ENCODE measurements around the gene ZNF81.

The ZNF81 gene

DNA sequence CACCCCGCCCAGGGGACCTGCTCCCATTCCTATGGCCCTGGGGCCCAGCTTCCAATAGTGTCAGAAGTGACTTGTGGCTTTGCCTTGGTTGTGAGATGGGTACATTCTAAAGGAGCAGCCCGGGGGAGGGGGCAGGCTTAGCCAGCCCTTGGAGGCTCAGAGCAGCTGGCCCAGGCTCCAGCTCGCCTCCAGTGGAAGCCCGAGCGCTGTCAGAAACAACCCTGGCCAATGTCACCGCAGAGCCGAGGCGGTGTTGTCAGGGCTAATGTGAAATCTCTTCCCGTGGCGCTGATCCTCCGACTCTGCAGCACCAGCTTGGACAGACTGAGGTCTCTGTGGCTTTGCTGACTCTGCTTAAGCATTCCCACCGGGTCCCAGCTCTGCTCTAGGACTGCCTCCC, 29.2 kb upstream of the ZNF81 start:
- no peak overlapping the region for H3K27ac ChIP-seq
- TF ChIP-seq ZFX (IDR thresholded peaks at IDR 0.05) = no peak
- TF ChIP-seq, protein P1, sequence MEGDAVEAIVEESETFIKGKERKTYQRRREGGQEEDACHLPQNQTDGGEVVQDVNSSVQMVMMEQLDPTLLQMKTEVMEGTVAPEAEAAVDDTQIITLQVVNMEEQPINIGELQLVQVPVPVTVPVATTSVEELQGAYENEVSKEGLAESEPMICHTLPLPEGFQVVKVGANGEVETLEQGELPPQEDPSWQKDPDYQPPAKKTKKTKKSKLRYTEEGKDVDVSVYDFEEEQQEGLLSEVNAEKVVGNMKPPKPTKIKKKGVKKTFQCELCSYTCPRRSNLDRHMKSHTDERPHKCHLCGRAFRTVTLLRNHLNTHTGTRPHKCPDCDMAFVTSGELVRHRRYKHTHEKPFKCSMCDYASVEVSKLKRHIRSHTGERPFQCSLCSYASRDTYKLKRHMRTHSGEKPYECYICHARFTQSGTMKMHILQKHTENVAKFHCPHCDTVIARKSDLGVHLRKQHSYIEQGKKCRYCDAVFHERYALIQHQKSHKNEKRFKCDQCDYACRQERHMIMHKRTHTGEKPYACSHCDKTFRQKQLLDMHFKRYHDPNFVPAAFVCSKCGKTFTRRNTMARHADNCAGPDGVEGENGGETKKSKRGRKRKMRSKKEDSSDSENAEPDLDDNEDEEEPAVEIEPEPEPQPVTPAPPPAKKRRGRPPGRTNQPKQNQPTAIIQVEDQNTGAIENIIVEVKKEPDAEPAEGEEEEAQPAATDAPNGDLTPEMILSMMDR (conservative IDR thresholded peaks at IDR 0.05) = no peak

DNA sequence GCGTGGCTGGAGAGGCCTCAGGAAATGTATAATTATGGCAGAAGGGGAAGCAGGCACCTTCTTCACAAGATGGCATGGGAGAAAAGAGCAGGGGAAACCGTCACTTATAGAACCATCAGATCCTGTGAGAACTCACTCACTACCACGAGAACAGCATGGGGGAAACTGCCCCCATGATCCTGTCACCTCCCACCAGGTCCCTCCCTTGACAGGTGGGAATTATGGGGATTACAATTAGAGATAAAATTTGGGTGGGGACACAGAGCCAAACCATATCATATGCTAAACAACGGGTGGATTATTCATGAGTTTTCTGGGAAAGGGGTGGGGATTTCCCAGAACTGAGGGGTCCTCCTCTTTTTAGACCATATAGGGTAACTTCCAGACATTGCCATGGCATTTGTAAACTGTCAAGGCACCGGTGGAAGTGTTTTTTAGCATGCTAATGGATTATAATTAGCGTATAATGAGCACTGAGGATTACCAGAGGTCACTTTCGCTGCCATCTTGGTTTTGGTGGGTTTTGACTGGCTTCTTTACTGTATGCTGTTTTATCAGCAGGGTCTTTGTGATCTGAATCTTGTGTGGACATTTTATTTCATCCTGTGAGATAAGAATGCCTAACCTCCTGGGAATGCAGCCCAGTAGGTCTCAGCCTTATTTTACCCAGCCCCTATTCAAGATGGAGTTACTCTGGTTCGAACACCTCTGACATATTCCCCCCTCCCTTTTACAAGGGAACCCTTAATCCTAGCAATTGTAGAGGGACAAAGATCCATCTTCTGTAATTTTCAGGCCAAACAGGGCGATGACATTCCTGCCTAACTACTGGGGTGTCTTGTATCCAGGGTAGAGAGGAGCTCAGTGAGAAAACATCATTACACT, 27.6 kb upstream of the ZNF81 start:
- no peak for TF ChIP-seq ZFX (IDR thresholded peaks at IDR 0.05)
- TF ChIP-seq, protein P1 (conservative IDR thresholded peaks at IDR 0.05) = no peak
- H3K27ac ChIP-seq = no peak overlapping the region

DNA sequence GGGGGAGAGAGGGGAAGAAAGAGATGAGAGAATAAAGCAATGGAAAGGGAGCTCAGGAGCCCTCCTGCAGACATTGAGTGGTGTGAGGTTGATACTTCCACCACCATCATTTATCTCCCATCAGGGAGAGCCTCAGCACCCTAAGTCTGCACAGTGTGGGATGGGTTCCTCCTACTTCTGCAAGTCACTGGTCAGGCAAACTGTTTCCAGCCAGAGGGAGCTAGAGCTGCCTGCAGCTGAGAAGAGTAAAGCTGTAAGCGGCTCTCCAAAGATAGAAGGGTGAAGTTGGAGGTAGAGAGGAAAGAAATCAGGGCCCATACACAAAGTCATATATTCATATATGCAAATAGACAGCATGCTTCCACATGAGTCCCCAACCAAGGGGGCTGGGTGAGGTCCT, 21.9 kb upstream of the ZNF81 start:
- H3K27ac ChIP-seq = no peak overlapping the region
- no peak for TF ChIP-seq ZFX (IDR thresholded peaks at IDR 0.05)
- TF ChIP-seq, protein P1 (conservative IDR thresholded peaks at IDR 0.05) = no peak

DNA sequence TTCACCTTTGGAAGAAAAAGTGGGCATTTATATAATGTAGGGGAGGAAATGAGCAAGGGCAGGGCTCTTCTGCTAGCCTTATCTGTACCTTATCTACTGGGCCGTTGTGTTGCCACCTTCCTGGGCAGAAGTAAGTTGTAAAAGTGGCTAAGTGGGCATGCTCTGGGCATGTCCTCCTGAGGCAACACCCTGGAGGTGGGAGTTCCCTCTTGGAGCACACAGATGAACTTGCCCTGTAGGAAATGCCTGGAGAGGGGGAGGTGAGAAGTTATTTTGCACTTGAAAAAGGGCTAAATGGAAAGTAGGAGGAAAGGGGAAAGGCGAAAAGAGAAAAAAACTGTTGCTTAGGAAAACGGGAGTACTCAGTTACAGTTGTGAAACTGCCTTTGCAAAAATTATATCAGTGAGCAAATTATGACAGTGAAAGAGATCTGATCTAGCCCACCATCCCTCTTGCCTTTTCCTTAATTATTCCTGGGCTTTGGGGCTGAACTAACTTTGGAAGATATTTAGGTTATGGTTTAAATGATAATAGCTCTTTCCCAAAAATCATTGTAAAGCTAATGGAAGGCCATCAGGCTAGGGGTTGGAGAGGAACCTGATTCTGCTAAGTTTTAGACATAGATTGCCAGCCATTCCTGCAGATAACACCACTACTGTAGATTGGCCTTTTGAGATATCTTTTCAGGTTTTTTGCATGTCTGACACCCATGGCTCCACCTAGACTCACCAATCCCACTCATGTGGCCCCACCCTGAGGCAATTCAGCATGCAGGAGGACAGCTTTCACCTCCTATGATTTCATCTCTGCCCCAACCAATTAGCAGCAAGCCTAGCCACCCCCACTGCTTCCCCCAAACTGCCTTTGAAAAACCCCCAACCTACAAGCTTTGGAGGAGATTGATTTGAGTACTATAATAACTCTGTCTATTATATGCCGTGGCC, 20.5 kb upstream of the ZNF81 start:
- H3K27ac ChIP-seq = no peak overlapping the region
- TF ChIP-seq ZFX (IDR thresholded peaks at IDR 0.05) = no peak
- TF ChIP-seq, protein P1 (conservative IDR thresholded peaks at IDR 0.05) = no peak

DNA sequence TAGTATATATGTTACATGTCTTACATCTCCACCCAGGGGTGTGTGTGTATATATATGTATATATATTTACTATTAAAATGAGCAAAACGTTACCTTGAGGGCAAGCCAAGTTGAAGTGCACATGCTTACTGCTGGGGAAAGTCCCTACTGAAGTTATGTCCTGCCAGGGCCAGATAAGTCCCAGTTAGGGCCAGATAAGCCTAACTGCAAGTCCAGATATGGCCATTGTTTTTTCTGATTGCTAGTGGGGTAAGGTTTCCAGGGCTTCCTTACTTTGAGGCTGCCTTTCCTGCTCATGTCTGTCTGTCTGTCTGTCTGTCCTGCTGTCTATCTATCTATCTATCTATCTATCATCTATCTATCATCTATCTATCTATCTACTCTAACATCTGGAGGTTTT, 19.3 kb upstream of the ZNF81 start:
- TF ChIP-seq ZFX (IDR thresholded peaks at IDR 0.05) = no peak
- TF ChIP-seq, protein P1 (conservative IDR thresholded peaks at IDR 0.05) = no peak

DNA sequence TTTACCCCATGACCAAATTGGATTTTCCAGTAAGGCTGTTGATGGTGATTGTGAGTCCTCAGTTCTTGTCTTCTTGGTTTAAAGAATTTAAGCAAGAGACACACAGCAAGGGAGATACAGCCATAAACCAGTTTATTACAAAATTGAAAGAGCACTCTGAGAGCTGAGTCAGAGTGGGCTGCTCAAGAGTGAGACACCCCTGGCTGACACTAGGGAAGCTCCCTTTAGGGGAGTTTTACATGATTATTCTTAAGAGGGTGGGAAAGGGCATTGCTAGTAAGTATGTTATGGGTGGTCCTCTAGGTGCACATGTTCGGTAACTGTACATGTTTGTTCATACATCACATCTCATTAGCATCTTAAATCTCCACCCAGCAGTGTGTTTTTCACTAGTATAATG, 18.8 kb upstream of the ZNF81 start:
- no peak for TF ChIP-seq ZFX (IDR thresholded peaks at IDR 0.05)
- TF ChIP-seq, protein P1 (conservative IDR thresholded peaks at IDR 0.05) = no peak
- no peak overlapping the region for H3K27ac ChIP-seq

More for the DNA sequence above, 19.3 kb upstream of the ZNF81 start:
- H3K27ac ChIP-seq = no peak overlapping the region

DNA sequence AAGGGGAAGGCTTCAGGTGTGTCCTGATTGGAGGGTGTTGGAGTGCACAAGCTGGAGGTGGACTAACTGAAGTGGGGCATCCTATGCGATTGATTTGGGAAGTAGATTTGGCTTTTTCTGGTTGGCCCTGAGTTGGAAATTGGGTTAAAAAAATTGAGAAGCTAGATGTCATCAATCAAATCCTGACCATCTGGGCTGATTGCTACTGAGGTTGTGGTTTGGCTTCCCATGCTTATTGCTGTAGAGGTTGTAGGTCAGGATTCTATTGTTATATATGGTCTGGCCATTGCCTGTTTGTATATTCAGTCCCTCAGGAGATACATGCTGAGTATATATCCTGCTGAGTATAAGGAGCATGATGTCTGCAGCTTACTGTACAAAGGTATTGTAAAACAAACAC, 7.7 kb upstream of the ZNF81 start:
- TF ChIP-seq ZFX (IDR thresholded peaks at IDR 0.05) = no peak
- TF ChIP-seq, protein P1 (conservative IDR thresholded peaks at IDR 0.05) = no peak
- no peak overlapping the region for H3K27ac ChIP-seq

Measured in C4-2B (cell line).